H1 (cell line): ENCODE data around the gene YIPF6. TPM values are rescaled to one million over a fixed set of nuclear protein-coding genes. Genes with fewer than 3 reads are reported as not detected.
"Not testable (repeated sequence)": the region's sequence is repeated elsewhere in the genome, so short reads cannot be mapped to it uniquely, and the experiment has no call there.

Experiments used
- CTCF ChIA-PET: fragments of 300-600 bp; sonication (Branson Sonifier 250); formaldehyde crosslinking; loops from one replicate; lab custom pipeline; 2021; ENCODE audit not compliant: partially characterized antibody; lab: Charles Lee
- POLR2A ChIA-PET: fragments of 300-600 bp; sonication (Branson Sonifier 250); formaldehyde crosslinking; loops from one replicate; lab custom pipeline; 2021; ENCODE audit warnings: inconsistent platforms; ENCODE audit not compliant: partially characterized antibody; lab: Charles Lee
- DNase-seq, 2 experiments: peaks; one replicate each; pipeline versions ENCODE4 v3.0.0 to v3.0.0-alpha.2; 2010 to 2022; ENCODE audit warnings: low spot score in 2 of 2, low read depth in 1 of 2, mixed read lengths in 1 of 2
- FAIRE-seq: peaks from 2 replicates; lab custom pipeline; 2011; peaks lifted over from hg19 to GRCh38; lab: Jason Lieb, UNC
- H2AFZ ChIP-seq: 2 replicates; pipeline ENCODE4 v1.8.1; 2012; ENCODE audit warnings: low read length, inconsistent platforms
- H2AK5ac ChIP-seq: 2 replicates; pipeline ENCODE4 v1.6.1; 2013; ENCODE audit warnings: low read depth, low read length
- H2BK120ac ChIP-seq: replicated peaks from 2 replicates; pipeline ENCODE3; 2013; ENCODE audit warnings: low read depth, low read length, inconsistent platforms
- H2BK12ac ChIP-seq: 2 replicates; pipeline ENCODE4 v1.6.1; 2013; ENCODE audit warnings: low read depth, low read length
- H2BK15ac ChIP-seq: 2 replicates; pipeline ENCODE4 v1.6.1; 2013; ENCODE audit warnings: low read length
- H2BK20ac ChIP-seq: 2 replicates; pipeline ENCODE4 v1.6.1; 2013; ENCODE audit warnings: low read length
- H2BK5ac ChIP-seq: 2 replicates; pipeline ENCODE4 v1.6.1; 2013; ENCODE audit warnings: low read depth, low read length
- H3K14ac ChIP-seq: 2 replicates; pipeline ENCODE4 v1.6.1; 2013; ENCODE audit warnings: inconsistent platforms; ENCODE audit not compliant: insufficient read length
- H3K18ac ChIP-seq: 2 replicates; pipeline ENCODE4 v1.6.1; 2013; ENCODE audit warnings: low read length; ENCODE audit errors: extremely low read depth
- H3K23ac ChIP-seq: 2 replicates; pipeline ENCODE4 v1.6.1; 2013; ENCODE audit warnings: inconsistent platforms; ENCODE audit not compliant: insufficient read length
- H3K23me2 ChIP-seq: 2 replicates; pipeline ENCODE4 v1.6.1; 2013; ENCODE audit warnings: low read depth, low read length
- H3K27ac ChIP-seq: 2 replicates; pipeline ENCODE4 v1.6.1; 2011; ENCODE audit warnings: low read depth, low read length, inconsistent platforms
- H3K27me3 ChIP-seq, 4 experiments: replicated peaks in 1 of 4; 1 replicate in 1 of 4; 2 replicates in 3 of 4; pipeline versions ENCODE4 v1.6.1 to v1.8.1; 2011 to 2013; ENCODE audit warnings: low read length in 3 of 4, mild to moderate bottlenecking in 3 of 4, inconsistent platforms in 2 of 4, mixed read lengths in 2 of 4, moderate library complexity in 1 of 4; ENCODE audit not compliant: control insufficient read depth in 3 of 4, insufficient read depth in 3 of 4; ENCODE audit errors: extremely low read depth in 1 of 4
- H3K36me3 ChIP-seq, 4 experiments: 2 replicates each; pipeline versions ENCODE4 v1.6.1 to v1.8.1; 2011 to 2013; ENCODE audit warnings: mild to moderate bottlenecking in 4 of 4, low read length in 3 of 4, moderate library complexity in 2 of 4, control low read depth in 1 of 4, inconsistent platforms in 1 of 4; ENCODE audit not compliant: insufficient read depth in 4 of 4, control insufficient read depth in 2 of 4
- H3K4ac ChIP-seq: replicated peaks from 2 replicates; pipeline ENCODE3; 2013; ENCODE audit warnings: low read length, low read depth, mixed read lengths, inconsistent platforms; ENCODE audit not compliant: insufficient read length
- H3K4me1 ChIP-seq, 4 experiments: replicated peaks in 1 of 4; 1 replicate in 1 of 4; 2 replicates in 3 of 4; pipeline versions ENCODE4 v1.6.1 to v1.8.1; 2011 to 2013; ENCODE audit warnings: low read length in 3 of 4, inconsistent platforms in 2 of 4, mixed read lengths in 1 of 4; ENCODE audit not compliant: insufficient read depth in 4 of 4, control insufficient read depth in 3 of 4
- H3K4me2 ChIP-seq, 2 experiments: 2 replicates each; pipeline versions ENCODE4 v1.6.1 to v1.8.1; 2011 to 2013; ENCODE audit warnings: low read depth in 2 of 2, low read length in 2 of 2, control low read depth in 1 of 2, inconsistent platforms in 1 of 2, mild to moderate bottlenecking in 1 of 2; ENCODE audit not compliant: insufficient read depth in 1 of 2
- H3K4me3 ChIP-seq, 4 experiments: fragments of 200-600, 300-600 bp in 1 of 4; sonication (generic), shearing (Covaris generic), sonication (Bioruptor Twin) in 1 of 4; 2 replicates each; pipeline versions ENCODE4 v1.5.1 to v1.8.1; 2011 to 2016; ENCODE audit warnings: low read length in 4 of 4, low read depth in 3 of 4, control low read depth in 2 of 4, inconsistent platforms in 2 of 4, mild to moderate bottlenecking in 2 of 4, mixed read lengths in 1 of 4, moderate library complexity in 1 of 4; ENCODE audit not compliant: insufficient read depth in 2 of 4; ENCODE audit errors: extremely low read depth in 1 of 4
- H3K56ac ChIP-seq: replicated peaks from 2 replicates; pipeline ENCODE3; 2013; ENCODE audit warnings: low read depth, mild to moderate bottlenecking, mixed read lengths, low read length, inconsistent platforms; ENCODE audit not compliant: insufficient read length
- H3K79me1 ChIP-seq: 2 replicates; pipeline ENCODE4 v1.6.1; 2013; ENCODE audit warnings: low read depth, low read length, control low read depth
- H3K79me2 ChIP-seq, 2 experiments: 2 replicates each; pipeline versions ENCODE4 v1.6.1 to v1.8.1; 2012 to 2013; ENCODE audit warnings: low read length in 2 of 2, mild to moderate bottlenecking in 2 of 2, inconsistent platforms in 1 of 2; ENCODE audit not compliant: insufficient read depth in 2 of 2, control insufficient read depth in 1 of 2
- H3K9ac ChIP-seq, 4 experiments: replicated peaks in 1 of 4; 1 replicate in 1 of 4; 2 replicates in 3 of 4; pipeline versions ENCODE4 v1.6.1 to v1.8.1; 2011 to 2013; ENCODE audit warnings: low read depth in 3 of 4, low read length in 3 of 4, control low read depth in 2 of 4, mild to moderate bottlenecking in 2 of 4, moderate library complexity in 2 of 4, inconsistent platforms in 1 of 4; ENCODE audit errors: extremely low read depth in 1 of 4
- H3K9me3 ChIP-seq, 2 experiments: 2 replicates each; pipeline versions ENCODE4 v1.6.1 to v1.8.1; 2012 to 2013; ENCODE audit warnings: mild to moderate bottlenecking in 2 of 2, moderate library complexity in 2 of 2, control low read depth in 1 of 2, inconsistent platforms in 1 of 2, low read depth in 1 of 2, low read length in 1 of 2, mixed read lengths in 1 of 2; ENCODE audit not compliant: insufficient read depth in 2 of 2
- H4K20me1 ChIP-seq, 2 experiments: replicated peaks in 1 of 2; 2 replicates each; pipeline versions ENCODE3 to v1.8.1; 2011 to 2013; ENCODE audit warnings: inconsistent platforms in 2 of 2, low read length in 2 of 2, mild to moderate bottlenecking in 1 of 2; ENCODE audit not compliant: insufficient read depth in 2 of 2, control insufficient read depth in 1 of 2
- H4K5ac ChIP-seq: 2 replicates; pipeline ENCODE4 v1.6.1; 2013; ENCODE audit warnings: low read length, low read depth, mixed read lengths, inconsistent platforms; ENCODE audit not compliant: insufficient read length
- H4K8ac ChIP-seq: 2 replicates; pipeline ENCODE4 v1.8.0; 2013; ENCODE audit warnings: mild to moderate bottlenecking, moderate library complexity, low read length, inconsistent platforms; ENCODE audit not compliant: insufficient read depth; ENCODE audit errors: extremely low read depth
- H4K91ac ChIP-seq: replicated peaks from 2 replicates; pipeline ENCODE3; 2013; ENCODE audit warnings: low read length, mixed read lengths, inconsistent platforms; ENCODE audit not compliant: insufficient read length
- WGBS, 2 experiments: shearing (Covaris generic) in 1 of 2; methylation state at CpG; one replicate each; pipeline versions ENCODE4 v1.1.6 to v1.1.7; 2013 to 2015; ENCODE audit warnings: low lambda C conversion rate in 2 of 2, mixed read lengths in 2 of 2, inconsistent platforms in 1 of 2, low coverage in 1 of 2, missing lambda C conversion rate in 1 of 2; ENCODE audit not compliant: insufficient replicate concordance in 2 of 2, insufficient coverage in 1 of 2, insufficient read length in 1 of 2; ENCODE audit errors: extremely low coverage in 1 of 2, missing lambda C conversion rate in 1 of 2; 5-methylcytosine and 5-hydroxymethylcytosine counted together
- polyA plus RNA-seq, 7 experiments: library from polyadenylated mRNA; depleted of rRNA in 3 of 7; stranded (reverse) in 5 of 7; unstranded in 2 of 7; fragments of >200 nt in 5 of 7; fragments of 200-250 nt in 2 of 7; gene quantifications; 1 replicate in 5 of 7; 2 replicates in 1 of 7; 4 replicates in 1 of 7; pipeline versions ENCODE4 v1.2.1 to v1.2.3, GENCODE V29; 2011 to 2013; ENCODE audit warnings: missing spikeins in 2 of 7, mixed read lengths in 2 of 7
- total RNA-seq: library from RNA; stranded (reverse); fragmentation: NEBNext Ultra II Directional; extraction: Animal tissue kit (Norgen Biotek cat#: 25700); gene quantifications from 2 replicates; pipeline ENCODE4 v1.2.1, GENCODE V29; 2021

Gene YIPF6
- total and polyA plus RNA-seq, 2 of the 8 experiments (the other 6 are each of a cell fraction or from before 2014, with no cell fraction given): 16.9 to 34.1 TPM

DNA sequence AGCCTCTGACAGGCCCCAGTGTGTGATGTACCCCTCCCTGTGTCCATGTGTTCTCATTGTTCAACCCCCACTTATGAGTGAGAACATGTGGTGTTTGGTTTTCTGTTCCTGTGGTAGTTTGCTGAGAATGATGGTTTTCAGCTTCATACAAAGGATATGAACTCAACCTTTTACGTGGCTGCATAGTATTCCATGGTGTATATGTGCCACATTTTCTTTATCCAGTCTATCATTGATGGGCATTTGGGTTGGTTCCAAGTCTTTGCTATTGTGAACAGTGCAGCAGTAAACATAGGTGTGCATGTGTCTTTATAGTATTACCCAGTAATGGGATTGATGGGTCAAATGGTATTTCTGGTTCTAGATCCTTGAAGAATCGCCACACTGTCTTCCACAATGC, 25.8 kb downstream of the YIPF6 start:
- H4K8ac ChIP-seq, H4K5ac ChIP-seq, H3K9ac ChIP-seq, H2BK15ac ChIP-seq, H4K91ac ChIP-seq, H2AFZ ChIP-seq, FAIRE-seq, H2AK5ac ChIP-seq, H2BK12ac ChIP-seq, H3K14ac ChIP-seq, H3K4me3 ChIP-seq, H3K4me2 ChIP-seq, H3K23ac ChIP-seq, H3K4me1 ChIP-seq, DNase-seq, H3K23me2 ChIP-seq, H3K27me3 ChIP-seq, H3K18ac ChIP-seq, H3K79me2 ChIP-seq, H3K27ac ChIP-seq, H2BK120ac ChIP-seq, H4K20me1 ChIP-seq, H3K79me1 ChIP-seq, H3K4ac ChIP-seq, H2BK20ac ChIP-seq, H3K9me3 ChIP-seq, H3K56ac ChIP-seq, H2BK5ac ChIP-seq: not testable (repeated sequence)
- 83% methylated on average over 2 of the region's 2 CpGs; no CpG with 5 or more reads in 1 of the 2 experiments for WGBS, 2 experiments
- peaks cover 3 to 25% (median 17%) of the 10 kb centered on the region in 4 experiments; a peak in 7 of 8 replicates for H3K36me3 ChIP-seq
- CTCF ChIA-PET: interaction anchor here (2.4 kb wide), 1 partner anchor 11 kb away, joined by 8 read pairs; no protein-coding TSS in a partner anchor
- POLR2A ChIA-PET: interaction anchor here (0.8 kb wide), 1 partner anchor 14 kb away, joined by 3 read pairs; no protein-coding TSS in a partner anchor
